ENCODE results near the gene ZBTB16. TPM values are rescaled to one million over a fixed set of nuclear protein-coding genes. Genes with fewer than 3 reads are reported as not detected.

The ZBTB16 gene
- total RNA-seq, 1 experiment from 2014 or later = 0.44 TPM

GRCh38 chr11:114132417-114132816 lies 72.9 kb downstream of the ZBTB16 start:
- intact Hi-C loops (cut with micrococcal nuclease; ENCODE audit: unreplicated experiment) = no loop called here

GRCh38 chr11:114132944-114133394 lies 73.5 kb downstream of the ZBTB16 start:
- POLR2A ChIA-PET (ENCODE audit: unreplicated experiment) = no interaction called here
- CTCF ChIA-PET = no interaction called here
- H3K9me2 ChIP-seq (ENCODE audit: insufficient read depth) = no peaks in the 10 kb centered on the region
- no peak for TF ChIP-seq EZH2 (IDR thresholded peaks at IDR 0.05; ENCODE audit: low read depth)
- TF ChIP-seq, protein P1, sequence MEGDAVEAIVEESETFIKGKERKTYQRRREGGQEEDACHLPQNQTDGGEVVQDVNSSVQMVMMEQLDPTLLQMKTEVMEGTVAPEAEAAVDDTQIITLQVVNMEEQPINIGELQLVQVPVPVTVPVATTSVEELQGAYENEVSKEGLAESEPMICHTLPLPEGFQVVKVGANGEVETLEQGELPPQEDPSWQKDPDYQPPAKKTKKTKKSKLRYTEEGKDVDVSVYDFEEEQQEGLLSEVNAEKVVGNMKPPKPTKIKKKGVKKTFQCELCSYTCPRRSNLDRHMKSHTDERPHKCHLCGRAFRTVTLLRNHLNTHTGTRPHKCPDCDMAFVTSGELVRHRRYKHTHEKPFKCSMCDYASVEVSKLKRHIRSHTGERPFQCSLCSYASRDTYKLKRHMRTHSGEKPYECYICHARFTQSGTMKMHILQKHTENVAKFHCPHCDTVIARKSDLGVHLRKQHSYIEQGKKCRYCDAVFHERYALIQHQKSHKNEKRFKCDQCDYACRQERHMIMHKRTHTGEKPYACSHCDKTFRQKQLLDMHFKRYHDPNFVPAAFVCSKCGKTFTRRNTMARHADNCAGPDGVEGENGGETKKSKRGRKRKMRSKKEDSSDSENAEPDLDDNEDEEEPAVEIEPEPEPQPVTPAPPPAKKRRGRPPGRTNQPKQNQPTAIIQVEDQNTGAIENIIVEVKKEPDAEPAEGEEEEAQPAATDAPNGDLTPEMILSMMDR (conservative IDR thresholded peaks at IDR 0.05) = no peak
- H2AFZ ChIP-seq = no peak overlapping the region
- no peak overlapping the region for H3K27ac ChIP-seq
- no peak for DNase-seq
- no peak overlapping the region for H3K4me3 ChIP-seq
- H4K20me1 ChIP-seq (ENCODE audit: insufficient read depth) = no peaks in the 10 kb centered on the region
- no peaks in the 10 kb centered on the region for H3K79me2 ChIP-seq (ENCODE audit: low read depth)
- BruUV-seq (replicated peaks) = no TSS peak
- no peak overlapping the region for H3K4me2 ChIP-seq
- no peaks in the 10 kb centered on the region for H3K9me3 ChIP-seq (ENCODE audit: insufficient read depth, low read depth)
- no peaks in the 10 kb centered on the region for H3K36me3 ChIP-seq (ENCODE audit: low read depth)
- H3K4me1 ChIP-seq (replicated peaks; ENCODE audit: insufficient read depth) = no peaks in the 10 kb centered on the region
- no peaks in the 10 kb centered on the region for H3F3A ChIP-seq (ENCODE audit: insufficient read depth, low read depth)
- intact Hi-C loops (cut with micrococcal nuclease; ENCODE audit: unreplicated experiment) = no loop called here
- peaks cover 94% of the 10 kb centered on the region for H3K27me3 ChIP-seq (ENCODE audit: insufficient read depth, low read depth)

More at GRCh38 chr11:114132417-114132816, 72.9 kb downstream of the ZBTB16 start:
- no peaks in the 10 kb centered on the region for H3K9me3 ChIP-seq (ENCODE audit: insufficient read depth, low read depth)
- no peak overlapping the region for H3K4me2 ChIP-seq
- no peaks in the 10 kb centered on the region for H3K9me2 ChIP-seq (ENCODE audit: insufficient read depth)
- no TSS peak for BruUV-seq (replicated peaks)
- no peak overlapping the region for H3K4me3 ChIP-seq
- no peaks in the 10 kb centered on the region for H3F3A ChIP-seq (ENCODE audit: insufficient read depth, low read depth)
- no peaks in the 10 kb centered on the region for H3K4me1 ChIP-seq (replicated peaks; ENCODE audit: insufficient read depth)
- ChIA-PET POLR2A (ENCODE audit: unreplicated experiment) (no interaction called here), CTCF (no interaction called here)
- no peak for DNase-seq
- no peaks in the 10 kb centered on the region for H3K36me3 ChIP-seq (ENCODE audit: low read depth)
- no peaks in the 10 kb centered on the region for H3K79me2 ChIP-seq (ENCODE audit: low read depth)
- no peak overlapping the region for H3K27ac ChIP-seq
- peaks cover 94% of the 10 kb centered on the region for H3K27me3 ChIP-seq (ENCODE audit: insufficient read depth, low read depth)
- TF ChIP-seq, protein P1 (conservative IDR thresholded peaks at IDR 0.05) = no peak
- TF ChIP-seq EZH2 (IDR thresholded peaks at IDR 0.05; ENCODE audit: low read depth) = no peak
- H4K20me1 ChIP-seq (ENCODE audit: insufficient read depth) = no peaks in the 10 kb centered on the region
- H2AFZ ChIP-seq = no peak overlapping the region

DNA sequence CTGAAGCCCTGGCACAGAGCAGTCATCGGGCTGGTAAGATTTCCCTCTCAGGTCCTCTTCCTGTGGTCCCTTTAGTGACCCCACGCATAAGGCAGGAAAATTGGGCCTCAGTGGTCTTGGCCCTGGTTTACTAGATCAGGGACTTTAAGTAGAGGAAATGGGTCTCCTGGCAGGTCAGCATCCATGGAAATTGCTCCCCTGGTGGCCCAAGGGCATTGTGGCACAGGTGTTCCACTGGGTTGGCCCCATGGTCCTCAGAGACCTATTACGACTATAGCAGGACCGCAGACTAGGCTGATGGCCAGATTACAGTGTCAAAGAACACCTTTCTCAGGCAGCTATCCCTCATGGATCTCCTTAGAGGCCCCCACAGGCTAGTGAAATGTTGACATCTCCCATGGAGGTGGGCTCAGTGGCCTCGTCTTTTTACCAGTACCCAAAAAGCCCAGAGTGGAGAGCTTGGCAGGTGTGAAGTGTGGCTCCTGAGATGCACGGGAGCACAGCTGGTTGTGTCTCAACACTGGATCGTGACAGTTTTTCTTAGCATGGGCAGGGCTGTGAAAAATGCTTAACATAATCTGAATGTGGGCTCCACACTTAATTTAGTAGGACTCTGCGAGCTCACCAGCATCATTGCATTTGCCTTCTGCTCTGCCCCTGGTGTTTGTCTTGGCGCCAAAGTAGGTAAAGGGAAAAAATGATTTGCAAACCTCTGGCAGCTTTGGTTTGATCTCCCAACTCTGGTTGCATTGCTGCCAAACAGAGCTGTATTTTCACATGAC lies 74.2 kb downstream of the ZBTB16 start:
- Histone ChIP-seq H3K9me3 (ENCODE audit: insufficient read depth, low read depth) (no peaks in the 10 kb centered on the region), H3K79me2 (ENCODE audit: low read depth) (no peaks in the 10 kb centered on the region), H3K4me2 (no peak overlapping the region), H3K4me3 (no peak overlapping the region), H4K20me1 (ENCODE audit: insufficient read depth) (no peaks in the 10 kb centered on the region), H3F3A (ENCODE audit: insufficient read depth, low read depth) (no peaks in the 10 kb centered on the region), H2AFZ (no peak overlapping the region), H3K27ac (no peak overlapping the region), H3K9me2 (ENCODE audit: insufficient read depth) (no peaks in the 10 kb centered on the region), H3K4me1 (replicated peaks; ENCODE audit: insufficient read depth) (no peaks in the 10 kb centered on the region), H3K36me3 (ENCODE audit: low read depth) (no peaks in the 10 kb centered on the region), H3K27me3 (ENCODE audit: insufficient read depth, low read depth) (peaks cover 92% of the 10 kb centered on the region)
- no TSS peak for BruUV-seq (replicated peaks)
- ChIA-PET CTCF (no interaction called here), POLR2A (ENCODE audit: unreplicated experiment) (no interaction called here)
- DNase-seq = no peak
- intact Hi-C loops (cut with micrococcal nuclease; ENCODE audit: unreplicated experiment) = no loop called here
- TF ChIP-seq, protein P1 (conservative IDR thresholded peaks at IDR 0.05) = no peak
- TF ChIP-seq EZH2 (IDR thresholded peaks at IDR 0.05; ENCODE audit: low read depth) = no peak
